Erythroblast (primary cell): ENCODE data around the gene PPP6R2.
"Not testable (repeated sequence)": the region's sequence is repeated elsewhere in the genome, so short reads cannot be mapped to it uniquely, and the experiment has no call there.

ENCODE experiments used
- DNase-seq, 2 experiments: peaks; one replicate each; lab custom pipeline; 2025; lab: John Stamatoyannopoulos, UW
- GATA1 ChIP-seq: IDR thresholded peaks from 2 replicates; pipeline ENCODE4 v1.6.1; 2011; ENCODE audit warnings: low read depth, mild to moderate bottlenecking, control low read depth, low read length, moderate library complexity
- POLR2A ChIP-seq: IDR thresholded peaks from 2 replicates; pipeline ENCODE4 v1.6.1; 2011; ENCODE audit warnings: mild to moderate bottlenecking, low read length

The PPP6R2 gene

DNA sequence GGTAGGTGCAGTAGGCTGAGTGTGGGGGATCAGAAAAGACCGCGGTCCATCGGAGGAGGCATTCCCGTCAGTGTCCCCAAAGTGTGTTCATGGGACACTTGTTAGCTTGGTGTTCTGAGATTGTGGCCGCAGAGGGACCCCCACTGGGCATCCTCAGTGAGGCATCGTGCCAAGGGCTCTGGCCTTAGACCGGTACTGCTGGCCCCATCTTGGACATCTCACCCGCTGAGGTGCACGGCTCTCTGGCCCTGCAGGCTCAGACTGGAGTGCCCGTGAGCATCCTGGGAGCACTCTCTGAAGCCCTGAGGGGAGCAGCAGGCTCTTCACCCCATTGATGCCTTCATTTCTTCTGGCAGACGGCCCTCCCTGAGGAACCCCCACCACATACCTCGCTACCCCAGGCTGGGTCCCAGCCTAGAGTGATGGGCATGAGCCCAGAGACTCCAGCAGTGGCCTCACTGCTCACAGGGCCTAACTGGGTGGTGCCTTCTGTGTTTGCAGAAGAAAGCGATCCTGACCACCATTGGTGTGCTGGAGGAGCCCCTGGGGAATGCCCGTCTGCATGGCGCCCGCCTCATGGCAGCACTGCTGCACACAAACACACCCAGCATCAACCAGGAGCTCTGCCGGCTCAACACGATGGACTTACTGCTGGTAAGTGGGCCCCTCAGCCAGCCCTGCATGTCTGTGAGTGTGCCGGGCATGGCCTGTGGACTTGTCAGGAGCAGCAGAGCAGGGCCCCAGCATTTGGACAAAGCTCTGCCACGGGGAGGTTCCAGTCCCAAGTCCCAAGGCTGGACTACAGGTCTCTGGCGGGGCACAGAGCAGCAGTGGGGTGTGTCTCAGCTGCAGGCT, 80.1 kb downstream of the PPP6R2 start:
- no peak for DNase-seq
- no peak for TF ChIP-seq POLR2A
- TF ChIP-seq GATA1: no peak

- TF ChIP-seq GATA1 (no peak), POLR2A (no peak)
- no peak for DNase-seq
Observed at GRCh38 chr22:50423956-50424355, 80.8 kb downstream of the PPP6R2 start.

GRCh38 chr22:50425179-50425916, 82.2 kb downstream of the PPP6R2 start:
- no peak for DNase-seq

DNA sequence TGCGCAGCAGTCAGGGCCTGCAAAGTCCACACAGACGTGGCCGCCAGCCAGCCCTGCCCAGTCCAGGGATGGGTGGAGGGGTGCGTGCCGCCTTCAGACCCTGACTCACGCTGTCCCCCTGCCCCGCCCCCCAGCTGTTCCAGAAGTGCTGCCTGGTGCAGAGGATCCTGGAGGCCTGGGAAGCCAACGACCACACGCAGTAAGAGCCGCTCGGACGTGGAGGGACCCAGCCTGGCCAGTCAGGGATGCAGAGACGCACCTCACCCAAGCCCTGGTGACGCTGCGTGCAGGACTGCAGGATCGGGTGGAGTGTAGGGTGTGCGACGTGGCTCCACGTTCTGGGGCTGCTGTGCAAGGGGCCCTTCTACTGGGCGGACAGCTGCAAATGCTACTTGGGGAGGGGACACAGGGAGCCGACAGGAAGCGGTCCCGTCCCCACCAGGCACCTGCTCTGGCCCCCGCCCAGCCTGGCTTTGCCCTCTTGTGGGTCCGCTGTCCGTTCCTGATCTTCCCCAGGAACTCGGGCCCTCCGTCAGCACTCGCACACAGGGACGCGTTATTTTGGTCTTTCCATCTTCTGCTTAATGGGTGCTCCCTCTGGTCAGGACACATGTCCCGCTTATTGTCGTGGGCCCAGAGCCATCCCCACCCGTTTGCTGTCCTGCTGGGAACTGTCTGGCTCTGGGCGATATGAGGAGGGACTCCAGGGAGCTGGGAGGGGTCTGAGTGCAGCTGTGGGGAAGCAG, 89.2 kb downstream of the PPP6R2 start:
- TF ChIP-seq POLR2A (no peak), GATA1 (no peak)
- DNase-seq: no peak

More at GRCh38 chr22:50425179-50425916, 82.2 kb downstream of the PPP6R2 start:
- TF ChIP-seq GATA1: no peak
- no peak for TF ChIP-seq POLR2A

DNA sequence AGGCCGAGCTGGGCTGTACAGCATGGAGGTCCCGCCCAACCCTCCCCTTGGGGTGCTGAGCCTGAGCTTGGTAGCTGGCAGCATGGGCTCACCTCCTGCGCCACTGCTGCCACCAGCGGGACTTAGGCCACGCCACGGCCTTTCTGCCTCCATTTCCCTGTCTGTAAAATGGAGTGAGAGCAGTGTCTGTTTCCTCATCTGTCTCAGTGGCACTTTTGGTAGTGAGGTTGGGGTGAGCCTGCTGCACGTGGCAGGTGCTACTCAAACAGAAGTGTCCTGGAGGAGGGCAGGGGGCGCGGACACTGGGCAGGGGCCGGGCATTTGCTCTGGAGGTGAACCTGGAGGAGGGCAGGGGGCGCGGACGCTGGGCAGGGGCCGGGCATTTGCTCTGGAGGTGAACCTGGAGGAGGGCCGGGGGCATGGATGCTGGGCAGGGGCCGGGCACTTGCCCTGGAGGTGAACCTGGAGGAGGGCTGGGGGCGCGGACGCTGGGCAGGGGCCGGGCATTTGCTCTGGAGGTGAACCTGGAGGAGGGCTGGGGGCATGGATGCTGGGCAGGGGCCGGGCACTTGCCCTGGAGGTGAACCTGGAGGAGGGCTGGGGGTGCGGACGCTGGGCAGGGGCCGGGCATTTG, 89.9 kb downstream of the PPP6R2 start:
- not testable (repeated sequence) for DNase-seq

GRCh38 chr22:50434849-50435248, 91.7 kb downstream of the PPP6R2 start:
- TF ChIP-seq POLR2A (no peak), GATA1 (no peak)
- DNase-seq: no peak

- TF ChIP-seq POLR2A: no peak
- DNase-seq: no peak
Observed at GRCh38 chr22:50435291-50436014, 92.3 kb downstream of the PPP6R2 start.

DNA sequence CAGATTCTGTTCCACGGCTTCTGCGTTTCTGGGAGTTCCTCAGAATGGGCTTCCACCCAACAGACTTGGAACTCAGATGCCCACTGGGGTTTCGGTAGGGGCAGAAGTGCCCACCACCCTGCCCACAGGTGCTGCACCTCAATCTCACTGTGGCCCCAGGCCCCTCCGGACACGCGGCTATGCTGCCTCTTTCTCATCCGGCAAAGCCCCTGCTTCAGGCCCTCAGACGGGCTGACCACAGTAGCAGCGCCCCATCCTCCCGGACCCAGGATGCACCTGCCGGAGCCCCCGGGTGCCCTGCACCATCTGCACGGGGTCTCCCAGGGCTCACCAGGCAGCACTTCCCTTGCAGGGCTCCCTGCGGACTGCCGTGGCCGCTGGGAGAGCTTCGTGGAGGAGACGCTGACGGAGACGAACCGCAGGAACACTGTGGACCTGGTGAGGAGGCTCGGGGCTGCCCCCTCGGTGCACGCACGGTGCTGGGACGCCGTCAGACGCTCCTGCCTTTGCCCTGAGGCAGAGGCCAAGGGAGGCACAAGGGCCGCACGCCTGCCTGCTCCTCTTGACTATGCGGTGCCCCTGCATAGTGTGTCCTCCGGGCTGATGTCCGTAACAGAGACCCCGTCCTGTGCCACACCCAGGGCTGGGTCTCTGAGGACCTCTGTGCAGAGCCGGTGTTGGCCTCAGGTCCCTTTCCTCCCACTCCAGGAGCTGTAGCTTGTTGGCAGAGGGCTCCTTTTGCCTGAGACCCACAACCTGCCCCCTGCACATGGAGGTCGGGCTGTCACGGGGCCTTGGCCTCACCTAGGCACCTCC, 93.1 kb downstream of the PPP6R2 start:
- no peak for DNase-seq
- TF ChIP-seq GATA1 (no peak), POLR2A (no peak)

DNA sequence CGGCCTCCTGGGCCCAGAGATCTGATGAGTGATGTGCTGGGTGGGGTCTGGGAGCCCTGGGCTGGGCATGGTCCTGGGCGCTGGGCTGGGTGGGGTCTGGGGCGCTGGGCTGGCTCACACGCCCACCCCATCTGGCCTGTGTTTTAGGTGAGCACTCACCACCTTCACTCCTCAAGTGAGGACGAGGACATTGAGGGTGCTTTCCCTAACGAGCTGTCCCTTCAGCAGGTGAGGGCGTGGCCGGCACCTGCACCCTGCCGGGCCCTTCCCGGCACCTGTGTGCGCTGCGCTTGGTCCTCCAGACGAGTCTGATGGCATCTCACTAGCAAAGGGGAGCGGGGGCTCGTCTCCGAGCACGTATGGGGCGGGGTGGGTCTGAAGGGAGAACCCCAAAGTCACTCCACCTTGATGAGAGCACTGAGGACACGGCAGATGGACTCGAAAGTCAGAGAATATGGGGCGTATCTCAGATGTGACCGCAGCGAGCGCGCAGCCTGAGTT, 93.8 kb downstream of the PPP6R2 start:
- TF ChIP-seq POLR2A: no peak
- no peak for TF ChIP-seq GATA1
- DNase-seq: no peak

- TF ChIP-seq GATA1 (no peak), POLR2A (no peak)
- DNase-seq: no peak
Observed at GRCh38 chr22:50437511-50438304, 94.6 kb downstream of the PPP6R2 start.
